GM18951 (cell line): ENCODE data around the gene CLNK.

Experiments used
- POLR2A ChIP-seq: IDR thresholded peaks from 4 replicates; pipeline ENCODE4 v1.6.1; 2011; ENCODE audit warnings: mild to moderate bottlenecking; ENCODE audit not compliant: insufficient read length, insufficient read depth; ENCODE audit errors: extremely low read depth
- in situ Hi-C: fragments of 300-500 bp; cut with MboI; formaldehyde crosslinking; loops from one replicate; pipeline ENCODE4 v1.12.0; 2022; ENCODE audit warnings: low sequenced_read_pairs, mixed read lengths, inconsistent platforms; ENCODE audit not compliant: unreplicated experiment

The CLNK gene

DNA sequence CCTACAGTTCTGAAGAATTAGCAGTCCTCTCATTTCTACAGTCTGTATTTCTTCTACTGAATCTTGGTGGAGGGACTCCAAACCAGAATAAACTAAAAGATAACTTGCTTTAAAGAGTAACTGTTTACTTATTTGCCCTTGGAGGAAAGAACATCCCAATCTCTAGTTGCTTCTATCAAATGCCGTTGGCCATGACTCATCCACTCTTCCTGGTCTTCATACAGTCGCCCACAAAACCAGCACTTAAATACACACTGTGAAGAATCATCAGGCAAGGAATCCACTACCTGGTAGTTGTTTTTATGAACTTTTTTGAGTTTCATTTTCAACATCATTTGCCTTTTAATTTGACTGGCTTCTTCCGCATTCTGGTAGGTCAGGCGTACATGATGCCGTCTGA, 241.6 kb downstream of the CLNK start:
- in situ Hi-C loops, result no loop called here
- TF ChIP-seq POLR2A, result no peak

DNA sequence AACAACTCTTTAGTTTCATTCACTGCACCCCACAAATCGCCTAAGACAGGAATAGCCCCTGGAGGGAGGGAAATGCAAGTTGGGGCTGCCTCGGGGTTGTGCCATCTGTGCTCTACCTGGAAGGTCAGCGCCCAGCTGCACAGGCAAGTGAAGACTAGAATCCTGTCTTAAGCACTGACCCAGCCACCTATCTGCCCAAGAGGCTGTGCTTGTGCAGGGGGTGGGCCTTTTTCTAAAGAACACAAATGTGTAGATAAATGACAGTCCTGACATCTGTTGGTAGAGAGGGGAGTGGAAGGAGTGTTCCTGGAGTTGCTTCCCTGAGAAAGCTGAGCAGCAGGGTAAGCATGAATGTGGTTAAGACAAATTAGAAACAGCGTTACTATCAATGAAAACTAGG, 243.1 kb downstream of the CLNK start:
- no peak for TF ChIP-seq POLR2A
- in situ Hi-C loops, result no loop called here

DNA sequence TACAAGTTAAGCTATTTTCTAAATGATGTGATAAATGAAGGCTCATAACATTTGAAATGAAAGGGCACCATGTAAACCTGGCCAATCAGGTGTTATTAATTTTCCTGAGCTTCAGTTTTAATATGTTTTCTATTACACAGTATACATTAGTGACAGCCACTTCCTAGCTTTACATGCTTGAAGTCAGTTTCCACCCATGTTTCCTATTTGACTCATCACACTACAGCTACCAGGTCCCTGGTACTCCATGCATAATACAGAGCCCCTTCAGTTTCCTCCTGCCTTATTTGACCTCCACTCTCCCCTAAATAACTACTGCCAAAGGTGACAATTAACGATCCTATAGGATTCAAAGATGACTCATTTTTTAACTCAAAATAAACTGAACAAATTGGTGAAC, 245.6 kb downstream of the CLNK start:
- no peak for TF ChIP-seq POLR2A
- in situ Hi-C loops, result no loop called here

DNA sequence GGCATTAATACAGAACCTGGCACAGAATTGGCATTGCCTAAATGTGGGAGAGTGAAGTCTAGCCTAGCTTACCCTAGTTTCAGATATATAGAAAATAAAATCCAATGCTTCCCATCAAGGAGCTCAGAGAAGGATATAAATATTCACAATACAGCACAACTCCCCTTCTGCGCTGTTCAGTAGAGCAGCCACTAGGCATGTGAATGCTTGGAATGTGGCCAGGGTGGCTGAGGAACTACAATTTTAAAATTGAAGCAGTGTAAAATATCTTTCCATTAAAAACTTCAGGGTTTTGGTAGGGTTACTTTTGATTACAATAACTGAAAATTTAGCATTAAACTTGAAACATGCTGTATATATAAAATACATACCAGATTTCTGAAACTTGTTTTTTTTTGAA, 246.8 kb downstream of the CLNK start:
- no peak for TF ChIP-seq POLR2A
- in situ Hi-C loops, result no loop called here
